GM18873 (cell line): Measurements from ENCODE around the gene PTPN2.
"Not testable (repeated sequence)": the region's sequence is repeated elsewhere in the genome, so short reads cannot be mapped to it uniquely, and the experiment has no call there.

Source experiments
- ATAC-seq: cut with Tn5 transposase; IDR thresholded peaks from one replicate; pipeline ENCODE4 v1.9.1; 2021; ENCODE audit warnings: mild to moderate bottlenecking, moderate library complexity, moderate number of reproducible peaks; ENCODE audit not compliant: unreplicated experiment, low FRiP score

The PTPN2 gene

DNA sequence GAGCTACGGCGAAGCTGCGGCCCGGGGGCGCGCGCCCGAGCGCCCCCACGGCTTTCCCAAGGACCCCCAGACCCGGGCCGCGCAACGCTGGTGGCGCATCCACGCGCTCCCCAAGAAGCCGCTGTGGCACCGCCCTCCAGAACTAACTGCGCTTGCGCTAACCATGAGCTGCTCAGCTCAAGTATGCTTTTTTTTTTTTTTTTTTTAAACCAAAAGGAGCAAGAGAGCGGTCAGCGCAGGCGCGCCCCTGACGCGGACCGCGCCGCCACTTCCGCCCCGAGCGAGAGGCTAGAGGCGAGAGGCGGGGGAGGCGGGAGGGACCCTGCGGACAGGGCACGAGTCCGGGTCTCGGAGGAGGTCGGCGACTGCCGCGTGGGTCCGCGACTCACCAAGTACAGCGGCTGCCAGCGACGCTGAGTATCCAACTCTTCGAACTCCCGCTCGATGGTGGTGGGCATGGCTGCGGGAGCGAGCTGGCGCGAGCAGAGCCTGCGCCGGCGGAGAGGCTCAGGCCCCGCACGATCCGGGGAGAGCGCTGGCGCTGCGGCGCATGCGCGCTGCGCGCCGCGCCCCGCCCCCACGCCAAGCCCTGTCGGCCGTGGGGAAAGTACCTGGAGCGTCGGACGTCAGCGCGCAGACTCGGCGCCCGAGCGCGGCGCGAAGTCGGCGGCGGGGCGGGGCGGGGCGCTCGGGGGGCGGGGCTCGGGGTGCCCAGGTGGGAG, at the start of gene PTPN2:
Gene PTPN2 (minus strand): TSS at position 554 of the 722 bp plus-strand sequence. CDS start 96 bp downstream, at position 458.
- peak; percentile 73 for ATAC-seq

DNA sequence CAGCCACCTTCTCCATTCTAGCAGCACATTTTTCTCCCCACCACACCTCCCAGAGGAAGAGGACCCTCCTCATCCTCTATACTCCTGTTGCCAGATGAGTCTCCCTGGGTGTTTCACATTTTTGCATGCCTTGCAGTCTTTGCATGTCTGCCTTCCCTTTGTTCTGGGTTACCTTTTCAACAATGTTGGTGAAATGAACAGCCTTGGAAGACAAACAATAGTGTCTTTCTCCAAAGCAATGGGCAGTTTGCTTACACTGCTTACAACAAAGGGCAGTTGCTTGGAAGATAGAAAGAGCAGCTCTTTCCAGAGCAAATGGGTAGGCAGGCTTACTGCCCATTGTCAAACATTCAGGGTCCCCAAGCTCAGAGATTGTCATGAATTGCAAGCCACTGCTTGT, 49.3 kb upstream of the PTPN2 start:
- no peak for ATAC-seq

DNA sequence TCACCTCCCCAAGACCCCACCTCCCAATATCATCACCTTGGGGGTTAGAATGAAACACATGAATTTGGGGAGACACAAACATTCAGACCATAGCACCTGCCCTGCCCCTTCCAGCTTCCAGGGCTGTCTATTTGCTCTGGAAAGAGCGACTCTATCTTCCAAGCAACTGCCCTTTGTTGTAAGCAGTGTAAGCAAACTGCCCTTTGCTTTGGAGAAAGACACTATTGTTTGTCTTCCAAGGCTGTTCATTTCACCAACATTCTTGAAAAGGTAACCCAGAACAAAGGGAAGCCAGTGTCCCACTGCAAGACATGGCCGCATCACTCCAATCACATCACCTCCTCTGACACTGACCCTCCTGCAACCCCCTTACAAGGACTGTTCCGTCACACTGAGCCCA, 46.9 kb upstream of the PTPN2 start:
- ATAC-seq: no peak

GRCh38 chr18:12930376-12930775, 46.3 kb upstream of the PTPN2 start:
- no peak for ATAC-seq

GRCh38 chr18:12929477-12930083, 45.5 kb upstream of the PTPN2 start:
- ATAC-seq: no peak

DNA sequence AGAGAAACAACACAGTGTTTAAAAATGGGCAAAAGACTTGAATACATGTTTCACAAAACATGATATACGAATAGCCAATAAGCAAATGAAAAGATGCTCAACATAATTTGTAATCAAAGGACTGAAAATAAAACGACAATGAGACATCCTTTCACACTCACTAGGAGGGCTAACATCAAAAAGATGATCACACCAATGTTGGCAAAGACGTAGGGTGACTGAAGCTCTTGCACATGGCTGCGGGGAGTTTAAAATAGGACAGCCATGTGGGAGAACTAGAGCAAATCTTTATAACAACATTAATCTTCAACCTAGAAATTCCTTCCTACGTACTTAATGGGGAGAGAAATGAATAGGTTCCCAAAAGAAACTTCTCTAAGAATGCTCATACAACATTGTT, 44.6 kb upstream of the PTPN2 start:
- ATAC-seq: no peak

DNA sequence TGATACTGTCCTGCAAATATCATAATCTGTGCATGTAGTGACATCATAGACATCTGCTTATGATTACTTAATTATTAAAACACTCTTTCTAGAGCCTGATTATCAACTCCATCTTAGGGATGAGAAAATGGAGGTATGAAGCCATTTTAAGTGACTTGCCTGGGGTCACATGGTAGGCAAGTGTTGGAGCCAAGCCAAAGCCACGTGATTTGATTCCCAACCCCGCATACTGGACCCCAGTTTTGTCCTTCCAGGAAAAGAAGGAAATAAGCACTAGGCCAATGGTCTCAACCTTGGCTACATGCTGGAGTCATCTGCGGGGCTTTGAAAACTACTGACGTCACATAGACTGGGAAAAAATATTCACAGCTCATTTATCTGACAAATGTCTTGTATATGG, 44.2 kb upstream of the PTPN2 start:
- ATAC-seq: no peak

GRCh38 chr18:12924616-12925015, 40.6 kb upstream of the PTPN2 start:
- no peak for ATAC-seq

DNA sequence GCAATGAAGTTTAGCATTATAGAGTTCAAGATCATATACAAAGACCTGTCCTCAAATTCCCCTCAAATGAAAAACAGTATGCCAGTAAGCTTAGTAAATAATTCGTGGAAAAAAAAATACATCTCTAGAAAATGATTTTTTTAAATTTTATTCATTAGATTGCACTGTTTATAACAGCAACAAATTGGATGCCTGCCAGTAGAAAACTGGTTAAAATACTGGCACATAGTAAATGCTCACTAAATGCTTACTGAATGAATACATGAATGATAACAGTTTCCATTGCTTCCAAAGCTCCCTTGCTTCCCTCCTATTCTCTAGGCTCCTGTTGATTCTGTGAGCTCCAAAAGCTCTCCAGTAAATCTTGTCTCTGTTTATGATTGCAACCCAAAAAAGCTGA, 38.2 kb upstream of the PTPN2 start:
- ATAC-seq: no peak

GRCh38 chr18:12921178-12921577, 37.1 kb upstream of the PTPN2 start:
- no peak for ATAC-seq

GRCh38 chr18:12911929-12912703, 28.1 kb upstream of the PTPN2 start:
- ATAC-seq: no peak

GRCh38 chr18:12911025-12911928, 27.2 kb upstream of the PTPN2 start:
- ATAC-seq: no peak

GRCh38 chr18:12908706-12909105, 24.7 kb upstream of the PTPN2 start:
- ATAC-seq: no peak

GRCh38 chr18:12907258-12907925, 23.4 kb upstream of the PTPN2 start:
- ATAC-seq: no peak

DNA sequence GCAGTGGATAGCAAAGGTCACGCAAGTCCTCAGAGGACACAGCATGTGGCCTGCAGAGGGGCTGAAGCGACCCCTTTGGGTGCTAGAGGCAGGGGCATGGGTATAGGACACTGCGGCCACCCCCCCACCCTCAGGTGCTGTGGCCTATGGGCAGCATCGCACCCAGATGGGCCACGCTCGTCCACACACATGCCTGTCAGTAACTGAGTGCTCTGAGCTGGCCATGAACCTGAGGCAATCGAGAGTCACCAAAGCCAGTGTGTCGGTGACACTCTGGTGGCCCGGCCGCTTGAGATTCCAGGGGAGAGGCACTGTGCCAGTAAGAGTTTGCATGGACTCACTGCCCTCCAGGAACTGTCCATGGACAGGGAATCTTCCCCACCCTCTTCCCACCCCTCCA, 22.7 kb upstream of the PTPN2 start:
- no peak for ATAC-seq

GRCh38 chr18:12906119-12906518, 22.1 kb upstream of the PTPN2 start:
- no peak for ATAC-seq

DNA sequence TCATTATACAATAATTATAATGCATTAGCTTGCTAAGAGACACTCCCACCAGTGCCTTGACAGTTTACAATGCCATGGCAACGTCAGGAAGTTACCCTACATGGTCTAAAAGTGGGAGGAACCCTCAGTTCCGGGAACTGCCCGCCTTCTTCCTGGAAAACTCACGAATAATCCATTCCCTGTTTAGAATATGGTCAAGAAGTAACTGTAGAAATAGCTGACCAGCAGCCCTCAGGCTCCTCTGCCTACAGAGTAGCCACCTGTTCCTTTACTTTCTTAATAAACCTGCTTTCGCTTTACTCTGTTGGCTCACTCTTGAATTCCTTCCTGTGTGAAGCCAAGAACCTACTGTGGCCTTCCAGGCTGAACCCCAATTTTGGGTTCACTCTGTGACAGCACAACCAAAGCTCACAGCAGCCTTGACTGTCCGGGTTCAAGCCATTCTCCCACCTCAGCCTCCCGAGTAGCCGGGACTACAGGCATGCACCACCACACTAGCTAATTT, 20.0 kb upstream of the PTPN2 start:
- no peak for ATAC-seq

- not testable (repeated sequence) for ATAC-seq
Measured at GRCh38 chr18:12901208-12901607, 17.2 kb upstream of the PTPN2 start.

DNA sequence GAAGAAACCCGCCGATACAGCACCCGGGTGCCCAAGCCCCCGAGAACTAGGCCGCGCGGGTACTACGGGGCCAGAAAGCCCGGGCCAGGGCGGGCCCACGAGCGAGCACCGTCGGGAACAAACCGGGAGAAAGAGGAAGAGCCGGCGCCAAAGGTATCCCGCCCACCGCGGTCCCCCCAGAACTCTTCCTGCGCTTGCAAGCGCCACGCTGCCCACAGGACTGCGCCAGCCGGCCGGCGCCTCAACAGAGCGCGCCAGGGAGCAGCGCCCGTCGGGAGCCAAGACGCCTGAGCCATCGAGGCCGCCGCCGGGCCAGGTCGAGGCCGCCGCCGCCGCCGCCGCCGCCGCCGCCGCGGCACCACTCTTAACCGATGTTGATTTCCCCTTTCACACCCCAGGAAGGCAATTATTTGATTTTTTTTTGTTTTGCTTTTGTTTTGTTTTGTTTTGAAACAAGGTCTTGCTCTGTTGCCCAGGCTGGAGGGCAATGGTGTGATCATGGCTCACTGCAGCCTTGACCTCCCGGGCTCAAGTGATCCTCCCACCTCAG, 12.8 kb upstream of the PTPN2 start:
- not testable (repeated sequence) for ATAC-seq
